Panc1 (cell line): ENCODE data around the gene EEIG2.
"Not testable (repeated sequence)": the region's sequence is repeated elsewhere in the genome, so short reads cannot be mapped to it uniquely, and the experiment has no call there.

ENCODE experiments used
- POLR2AphosphoS5 ChIP-seq: IDR thresholded peaks from 2 replicates; pipeline ENCODE4 v1.6.1; 2012; ENCODE audit warnings: mild to moderate bottlenecking, low read depth, low read length, moderate library complexity
- TCF7L2 ChIP-seq: IDR thresholded peaks from 2 replicates; pipeline ENCODE4 v1.6.1; 2011; ENCODE audit warnings: mild to moderate bottlenecking, low read depth, low read length, inconsistent platforms
- TF ChIP-seq, protein P1 (sequence below): fragments of 450-650 bp; IDR thresholded peaks from 2 replicates; pipeline ENCODE4 v1.5.1; 2017; ENCODE audit warnings: mild to moderate bottlenecking
- TF ChIP-seq, protein P2 (sequence below), 2 experiments: IDR thresholded peaks; 2 replicates each; pipeline ENCODE4 v1.6.1; 2011 to 2012; ENCODE audit warnings: low read depth in 2 of 2, control low read depth in 1 of 2, low read length in 1 of 2, mild to moderate bottlenecking in 1 of 2, moderate library complexity in 1 of 2; ENCODE audit not compliant: insufficient read depth in 1 of 2

DNA sequence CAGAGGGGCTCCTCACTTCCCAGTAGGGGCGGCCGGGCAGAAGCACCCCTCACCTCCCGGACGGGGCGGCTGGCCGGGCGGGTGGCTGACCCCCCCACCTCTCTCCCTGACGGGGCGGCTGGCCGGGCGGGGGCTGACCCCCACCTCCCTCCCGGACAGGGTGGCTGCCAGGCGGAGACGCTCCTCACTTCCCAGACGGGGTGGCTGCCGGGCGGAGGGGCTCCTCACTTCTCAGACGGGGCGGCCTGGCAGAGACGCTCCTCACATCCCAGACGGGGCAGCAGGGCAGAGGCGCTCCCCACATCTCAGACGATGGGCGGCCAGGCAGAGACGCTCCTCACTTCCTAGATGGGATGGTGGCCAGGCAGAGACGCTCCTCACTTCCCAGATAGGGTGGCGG lies 23.9 kb upstream of the EEIG2 start:
- TF ChIP-seq, protein P1, sequence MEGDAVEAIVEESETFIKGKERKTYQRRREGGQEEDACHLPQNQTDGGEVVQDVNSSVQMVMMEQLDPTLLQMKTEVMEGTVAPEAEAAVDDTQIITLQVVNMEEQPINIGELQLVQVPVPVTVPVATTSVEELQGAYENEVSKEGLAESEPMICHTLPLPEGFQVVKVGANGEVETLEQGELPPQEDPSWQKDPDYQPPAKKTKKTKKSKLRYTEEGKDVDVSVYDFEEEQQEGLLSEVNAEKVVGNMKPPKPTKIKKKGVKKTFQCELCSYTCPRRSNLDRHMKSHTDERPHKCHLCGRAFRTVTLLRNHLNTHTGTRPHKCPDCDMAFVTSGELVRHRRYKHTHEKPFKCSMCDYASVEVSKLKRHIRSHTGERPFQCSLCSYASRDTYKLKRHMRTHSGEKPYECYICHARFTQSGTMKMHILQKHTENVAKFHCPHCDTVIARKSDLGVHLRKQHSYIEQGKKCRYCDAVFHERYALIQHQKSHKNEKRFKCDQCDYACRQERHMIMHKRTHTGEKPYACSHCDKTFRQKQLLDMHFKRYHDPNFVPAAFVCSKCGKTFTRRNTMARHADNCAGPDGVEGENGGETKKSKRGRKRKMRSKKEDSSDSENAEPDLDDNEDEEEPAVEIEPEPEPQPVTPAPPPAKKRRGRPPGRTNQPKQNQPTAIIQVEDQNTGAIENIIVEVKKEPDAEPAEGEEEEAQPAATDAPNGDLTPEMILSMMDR = not testable (repeated sequence)
- TF ChIP-seq, protein P2, sequence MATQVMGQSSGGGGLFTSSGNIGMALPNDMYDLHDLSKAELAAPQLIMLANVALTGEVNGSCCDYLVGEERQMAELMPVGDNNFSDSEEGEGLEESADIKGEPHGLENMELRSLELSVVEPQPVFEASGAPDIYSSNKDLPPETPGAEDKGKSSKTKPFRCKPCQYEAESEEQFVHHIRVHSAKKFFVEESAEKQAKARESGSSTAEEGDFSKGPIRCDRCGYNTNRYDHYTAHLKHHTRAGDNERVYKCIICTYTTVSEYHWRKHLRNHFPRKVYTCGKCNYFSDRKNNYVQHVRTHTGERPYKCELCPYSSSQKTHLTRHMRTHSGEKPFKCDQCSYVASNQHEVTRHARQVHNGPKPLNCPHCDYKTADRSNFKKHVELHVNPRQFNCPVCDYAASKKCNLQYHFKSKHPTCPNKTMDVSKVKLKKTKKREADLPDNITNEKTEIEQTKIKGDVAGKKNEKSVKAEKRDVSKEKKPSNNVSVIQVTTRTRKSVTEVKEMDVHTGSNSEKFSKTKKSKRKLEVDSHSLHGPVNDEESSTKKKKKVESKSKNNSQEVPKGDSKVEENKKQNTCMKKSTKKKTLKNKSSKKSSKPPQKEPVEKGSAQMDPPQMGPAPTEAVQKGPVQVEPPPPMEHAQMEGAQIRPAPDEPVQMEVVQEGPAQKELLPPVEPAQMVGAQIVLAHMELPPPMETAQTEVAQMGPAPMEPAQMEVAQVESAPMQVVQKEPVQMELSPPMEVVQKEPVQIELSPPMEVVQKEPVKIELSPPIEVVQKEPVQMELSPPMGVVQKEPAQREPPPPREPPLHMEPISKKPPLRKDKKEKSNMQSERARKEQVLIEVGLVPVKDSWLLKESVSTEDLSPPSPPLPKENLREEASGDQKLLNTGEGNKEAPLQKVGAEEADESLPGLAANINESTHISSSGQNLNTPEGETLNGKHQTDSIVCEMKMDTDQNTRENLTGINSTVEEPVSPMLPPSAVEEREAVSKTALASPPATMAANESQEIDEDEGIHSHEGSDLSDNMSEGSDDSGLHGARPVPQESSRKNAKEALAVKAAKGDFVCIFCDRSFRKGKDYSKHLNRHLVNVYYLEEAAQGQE (IDR thresholded peaks at IDR 0.05; ENCODE audit: insufficient read depth in 1 of 2, low read depth in 2 of 2, low read length in 1 of 2) = not testable (repeated sequence)
- TF ChIP-seq POLR2AphosphoS5, TCF7L2: not testable (repeated sequence)
